HG03103 (cell line): ENCODE measurements around the gene WASF3.

ENCODE experiments used
- ATAC-seq: cut with Tn5 transposase; IDR thresholded peaks from one replicate; pipeline ENCODE4 v1.9.1; 2021; ENCODE audit warnings: low read depth; ENCODE audit not compliant: unreplicated experiment

The WASF3 gene

DNA sequence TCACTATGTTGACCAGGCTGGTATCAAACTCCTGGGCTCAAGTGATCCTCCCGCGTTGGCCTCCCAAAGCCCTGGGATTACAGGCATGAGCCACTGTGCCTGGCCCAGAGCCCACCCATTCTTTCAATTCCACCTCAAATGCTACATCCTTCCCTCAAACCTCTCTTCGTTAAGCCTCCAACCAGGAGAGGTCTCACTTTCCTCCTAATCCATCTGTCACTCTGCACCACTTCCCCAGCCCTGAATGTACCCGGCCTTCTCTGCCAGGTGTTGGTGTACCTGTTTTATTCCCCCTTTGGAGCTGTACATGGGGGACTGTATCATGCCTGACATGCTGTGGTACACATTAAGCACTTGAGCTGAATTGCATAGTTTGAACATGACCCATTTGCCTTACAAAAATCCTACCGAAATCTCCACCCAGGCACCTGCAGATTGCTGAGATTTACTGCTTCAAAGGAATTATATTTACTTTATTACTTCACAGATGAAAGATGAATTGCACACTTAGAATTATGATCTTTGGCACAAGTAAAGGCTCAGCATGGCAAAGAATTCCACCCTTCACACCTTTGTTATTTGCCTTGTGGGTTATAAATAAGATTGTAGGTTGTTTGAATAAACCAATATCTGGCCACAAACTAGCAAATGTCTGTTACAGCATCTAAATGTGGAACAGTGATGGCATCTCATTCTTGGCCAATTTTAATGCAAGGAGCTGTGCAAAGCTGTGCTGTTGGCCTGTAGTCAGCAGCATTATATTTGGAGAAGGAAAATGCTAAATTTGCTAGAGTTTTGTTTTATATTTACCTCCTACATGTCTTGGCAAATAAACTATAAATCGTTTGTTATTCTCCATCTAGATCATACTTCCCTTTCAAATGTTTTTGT is 15.6 kb upstream of the WASF3 start:
- no peak for ATAC-seq

DNA sequence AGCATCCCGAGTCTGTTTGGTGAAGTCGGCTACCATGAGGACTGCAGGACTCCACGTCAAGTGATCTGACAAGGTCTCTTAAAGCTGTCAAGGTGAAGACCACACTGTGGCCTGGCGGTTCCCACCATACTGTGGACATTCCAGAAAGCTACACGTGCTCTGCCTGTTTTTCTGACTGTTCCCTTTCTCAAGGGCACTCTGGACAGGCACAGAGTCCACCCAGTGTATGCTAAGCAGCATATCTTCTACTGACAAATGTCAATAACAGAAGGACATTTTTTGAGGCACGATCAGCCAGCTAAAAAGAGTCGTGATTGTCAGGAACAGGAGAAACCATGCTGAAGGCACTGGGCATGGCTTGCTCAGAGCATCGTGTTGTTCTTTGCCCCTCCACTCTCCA is 12.8 kb upstream of the WASF3 start:
- ATAC-seq = no peak

DNA sequence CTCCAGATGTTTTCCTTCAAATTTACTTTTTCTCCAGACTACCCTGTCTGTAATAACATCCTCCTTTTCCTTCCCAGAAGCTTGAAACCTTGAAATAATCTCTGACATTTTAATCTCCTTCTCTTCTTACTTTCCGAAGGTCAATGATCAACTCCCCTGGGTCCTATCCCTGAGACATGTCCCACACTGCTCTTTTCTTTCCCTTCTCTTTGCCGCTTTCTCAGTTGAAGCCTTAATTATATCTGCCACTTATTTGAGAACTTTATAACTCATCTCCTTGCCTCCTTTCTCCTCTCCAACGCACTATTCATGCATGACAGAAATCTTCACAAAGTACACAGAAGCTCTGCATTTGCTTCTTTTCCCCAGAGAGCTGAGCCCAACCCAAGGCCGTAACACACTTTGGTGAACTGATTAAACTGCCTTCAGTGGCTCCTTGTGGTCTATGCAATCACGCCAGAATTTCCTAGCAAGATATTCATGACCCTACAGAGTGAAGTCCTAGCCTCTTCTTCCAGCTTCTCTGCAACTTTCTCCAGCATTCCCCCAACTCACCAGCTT is 9.2 kb upstream of the WASF3 start:
- ATAC-seq = no peak

DNA sequence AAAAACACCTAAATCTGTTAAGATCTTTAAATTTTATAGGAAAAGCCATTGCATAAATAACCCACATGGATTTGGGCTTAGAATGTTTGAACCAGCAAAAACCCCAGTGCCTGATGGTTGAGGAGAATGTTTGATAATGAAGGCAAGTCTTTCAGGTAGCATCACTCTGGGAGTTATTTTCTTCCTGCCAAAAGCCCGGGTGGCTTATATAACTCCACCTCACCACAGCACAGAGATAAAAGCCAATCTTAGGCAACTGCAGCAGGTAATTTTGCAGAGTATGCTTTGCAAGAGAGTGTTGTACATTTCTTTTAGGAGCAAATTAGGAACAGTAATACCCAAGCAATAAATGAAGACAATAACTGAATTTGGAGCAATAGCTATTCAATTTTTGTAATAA is 7.8 kb upstream of the WASF3 start:
- no peak for ATAC-seq

DNA sequence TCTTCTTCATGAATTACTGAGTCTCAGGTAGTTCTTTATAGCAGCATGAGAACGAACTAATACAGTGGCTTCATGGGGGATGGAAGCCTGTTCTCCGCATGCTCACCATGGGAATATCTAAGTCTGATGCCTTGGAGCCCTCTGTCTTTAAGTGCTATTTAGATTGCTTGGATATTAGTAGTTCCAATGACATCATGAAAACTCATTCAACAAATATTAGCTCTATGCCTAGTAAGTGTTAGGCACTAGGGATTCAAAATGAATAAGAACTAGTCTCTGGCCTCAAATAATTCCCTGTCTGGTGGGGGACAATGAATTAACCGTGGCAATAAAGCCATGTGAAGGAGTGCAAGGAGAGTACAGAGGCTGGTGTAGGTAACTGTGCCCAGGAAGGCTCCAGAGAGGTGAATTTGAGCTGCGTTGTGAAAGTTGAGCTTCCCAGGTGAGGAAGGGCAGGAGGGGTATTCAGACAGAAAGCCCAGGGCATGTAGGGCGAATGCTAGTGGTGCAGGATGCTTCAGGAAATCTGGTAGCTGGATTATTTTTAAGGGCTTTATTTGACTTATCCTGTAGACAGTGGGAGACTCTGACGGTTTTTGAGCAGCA is 6.1 kb upstream of the WASF3 start:
- ATAC-seq = no peak

DNA sequence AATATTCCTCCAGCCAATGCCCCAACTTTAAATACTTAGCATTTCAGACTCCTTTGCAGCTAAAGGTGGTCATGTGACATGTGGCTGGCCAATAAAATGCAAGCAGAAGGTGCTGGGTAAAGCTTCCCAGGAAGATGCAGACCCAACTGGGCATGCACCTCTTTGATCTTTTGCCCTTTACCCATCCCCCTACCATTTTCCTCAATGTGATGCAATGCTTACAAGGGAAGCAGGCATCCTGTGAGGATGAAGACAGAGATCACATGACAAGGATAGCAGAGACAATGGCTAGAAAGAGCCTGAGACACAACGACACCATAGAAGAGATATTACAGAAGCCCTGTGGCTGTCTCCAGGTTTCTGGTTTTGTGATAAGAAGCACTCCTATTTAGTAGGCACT is 2.1 kb upstream of the WASF3 start:
- ATAC-seq = no peak

DNA sequence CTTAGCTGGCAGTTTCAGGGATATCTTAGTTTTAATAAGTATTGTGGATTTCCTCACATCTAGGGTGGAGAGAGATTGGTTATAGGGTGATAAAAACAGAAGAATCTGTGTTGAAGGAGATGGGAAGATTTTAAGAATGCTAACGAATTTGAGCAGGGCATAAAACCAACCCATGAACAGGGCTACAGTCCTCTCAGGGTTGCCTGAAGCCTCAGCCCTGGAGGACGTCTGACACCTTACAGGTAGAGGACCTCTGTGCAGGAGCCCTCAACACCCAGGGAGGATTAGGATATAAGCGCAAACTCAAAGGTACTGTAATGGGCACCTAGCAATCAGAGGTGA is 461 bp upstream of the WASF3 start:
- peak; percentile 12 for ATAC-seq

DNA sequence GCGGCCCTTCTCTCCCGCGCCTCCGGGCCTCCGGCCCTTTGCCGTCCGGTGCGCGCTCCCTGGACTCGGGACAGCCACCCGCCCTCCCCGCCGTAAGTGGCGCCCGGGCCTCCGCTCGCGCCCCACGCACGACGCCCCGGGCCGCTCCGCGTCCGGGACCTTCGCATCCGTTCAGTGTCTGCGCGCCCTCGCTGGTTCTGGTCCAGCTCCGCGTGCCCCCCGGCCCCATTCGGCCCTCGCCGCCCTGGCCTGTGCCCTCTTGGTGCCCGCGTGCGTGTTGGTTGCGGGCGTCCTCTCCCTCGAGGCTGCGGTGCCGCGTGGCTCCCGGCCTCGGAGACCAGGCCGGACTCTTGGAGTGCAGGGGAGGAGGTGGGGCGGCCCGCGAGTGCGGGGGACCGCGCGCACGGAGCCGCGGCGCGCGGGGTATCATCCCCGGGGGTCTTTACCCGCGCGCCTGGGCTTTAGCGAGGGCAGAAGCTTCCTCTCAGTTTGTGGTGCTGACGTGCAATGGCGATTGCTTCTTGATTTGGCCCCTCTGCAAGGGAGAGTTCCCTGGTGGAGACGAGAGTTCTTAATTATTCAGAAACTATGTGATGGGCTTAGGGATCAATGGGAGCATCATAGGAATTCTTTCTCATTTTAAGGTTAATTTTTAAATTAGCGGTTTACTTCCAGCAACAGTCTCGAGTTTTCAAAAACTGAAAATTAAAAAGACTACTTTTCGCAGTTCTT is 757 bp downstream of the WASF3 start:
- ATAC-seq = no peak

DNA sequence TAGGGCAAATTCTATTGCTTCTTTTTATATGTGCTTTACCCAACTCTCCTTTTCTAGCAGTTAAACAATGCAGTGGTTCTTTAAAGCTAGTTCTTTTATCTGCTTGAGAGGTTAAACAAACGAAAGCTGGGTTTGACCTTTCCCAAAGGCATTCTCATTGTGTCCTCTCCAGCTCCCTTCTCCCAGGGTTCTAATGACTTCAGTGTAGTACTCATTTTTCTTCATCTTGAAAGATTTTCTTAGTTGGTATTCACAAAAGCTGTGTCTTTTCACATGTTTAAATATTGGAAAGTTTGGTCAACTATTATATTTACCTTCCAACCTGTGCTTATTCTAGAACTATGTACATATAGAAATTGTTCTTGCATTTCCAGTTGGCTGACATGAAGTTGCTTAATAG is 1.5 kb downstream of the WASF3 start:
- no peak for ATAC-seq

DNA sequence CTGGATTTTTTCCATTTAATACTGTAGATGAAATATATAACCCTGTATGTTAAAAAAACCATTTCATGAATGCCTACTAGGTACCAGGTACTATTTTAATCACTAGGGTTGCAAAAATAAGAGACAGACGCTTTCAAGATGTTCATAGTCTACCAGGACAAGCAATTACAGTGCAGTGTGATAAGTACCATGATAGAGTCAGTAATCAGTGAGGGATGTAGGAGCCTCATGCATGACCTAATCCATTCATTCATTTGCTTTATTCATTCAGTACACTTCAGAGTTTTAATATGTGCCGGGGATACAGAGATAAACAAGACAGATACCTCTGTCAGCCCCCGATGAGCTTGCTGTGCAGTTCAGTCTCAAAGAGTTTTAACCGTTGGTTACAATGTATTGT is 3.0 kb downstream of the WASF3 start:
- no peak for ATAC-seq

DNA sequence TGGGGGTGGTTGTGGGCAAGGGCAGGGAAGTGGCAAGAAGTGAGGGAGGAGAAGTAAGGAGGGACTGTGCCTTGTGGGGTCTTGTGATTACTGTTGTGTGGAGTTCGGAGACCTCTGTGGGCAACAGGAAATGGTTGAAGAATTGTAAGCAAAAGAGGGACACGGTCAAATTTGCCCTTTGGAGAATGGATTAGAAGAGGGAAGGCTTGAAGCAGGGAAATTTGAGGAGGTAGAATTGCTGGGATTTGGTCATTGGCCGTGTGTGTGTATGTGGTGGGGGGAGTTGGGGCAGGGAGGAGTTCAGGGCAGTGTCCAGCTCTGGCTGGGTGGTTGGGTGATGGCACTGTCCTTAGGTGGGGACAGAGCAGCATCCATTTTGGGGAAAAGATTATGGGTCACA is 3.6 kb downstream of the WASF3 start:
- ATAC-seq = no peak

DNA sequence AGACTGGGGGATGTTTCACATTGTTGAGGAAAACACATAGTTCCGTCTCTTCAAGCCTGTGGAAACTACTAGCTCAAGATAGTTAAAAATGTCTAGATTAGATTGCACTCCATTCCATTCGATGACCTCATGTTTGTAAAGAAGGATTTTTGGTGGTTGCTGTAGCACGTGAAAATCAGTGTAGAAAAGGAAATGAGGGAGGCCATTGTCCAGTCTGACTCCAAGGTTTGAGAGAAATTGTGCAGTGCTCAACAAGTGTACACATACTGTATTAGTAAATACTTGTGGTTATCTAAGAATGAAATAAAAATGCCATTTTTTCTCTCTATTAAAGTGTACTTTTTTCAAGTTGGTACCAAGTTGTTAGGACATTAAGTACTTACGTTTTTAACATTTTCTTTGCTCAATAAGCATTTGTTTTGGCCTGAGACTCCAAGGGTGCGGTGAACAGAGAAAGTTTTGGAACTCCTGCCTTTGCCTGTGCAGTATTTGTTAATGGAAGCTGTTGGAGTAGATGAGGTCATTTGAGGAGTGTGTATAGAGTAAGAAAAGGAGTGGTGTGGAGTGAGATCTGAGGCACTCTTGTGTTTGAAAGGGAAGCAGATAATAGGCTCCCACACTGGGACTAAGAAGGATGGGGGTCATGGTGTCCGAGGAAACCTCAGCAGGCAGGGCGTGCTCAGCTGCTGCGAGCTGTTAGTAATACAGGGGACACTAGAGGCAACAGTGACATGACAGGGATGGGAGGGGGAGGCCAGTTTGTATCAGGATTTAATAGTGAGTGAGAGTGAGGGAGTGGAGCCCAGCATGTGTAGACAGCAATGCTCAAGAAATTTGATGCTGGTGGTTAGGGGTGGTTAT is 4.4 kb downstream of the WASF3 start:
- ATAC-seq = no peak

DNA sequence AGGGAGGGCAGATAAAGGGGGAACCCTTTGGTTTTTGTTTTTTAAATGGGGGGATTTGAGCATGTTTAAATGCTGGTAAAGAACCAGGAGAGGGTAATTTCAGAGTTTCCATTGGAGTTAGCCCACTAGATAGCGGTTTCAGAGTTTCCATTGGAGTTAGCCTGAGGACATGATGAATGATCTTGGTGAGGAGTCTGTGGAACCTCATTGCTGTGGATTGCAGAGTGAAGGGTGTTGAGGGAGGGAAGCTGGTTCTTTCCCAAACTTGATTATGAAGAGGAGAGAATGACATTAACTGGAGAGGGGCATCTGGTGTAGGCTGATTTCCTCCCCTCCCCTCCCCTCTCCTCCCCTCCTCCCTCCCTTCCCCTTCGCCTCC is 5.0 kb downstream of the WASF3 start:
- no peak for ATAC-seq

DNA sequence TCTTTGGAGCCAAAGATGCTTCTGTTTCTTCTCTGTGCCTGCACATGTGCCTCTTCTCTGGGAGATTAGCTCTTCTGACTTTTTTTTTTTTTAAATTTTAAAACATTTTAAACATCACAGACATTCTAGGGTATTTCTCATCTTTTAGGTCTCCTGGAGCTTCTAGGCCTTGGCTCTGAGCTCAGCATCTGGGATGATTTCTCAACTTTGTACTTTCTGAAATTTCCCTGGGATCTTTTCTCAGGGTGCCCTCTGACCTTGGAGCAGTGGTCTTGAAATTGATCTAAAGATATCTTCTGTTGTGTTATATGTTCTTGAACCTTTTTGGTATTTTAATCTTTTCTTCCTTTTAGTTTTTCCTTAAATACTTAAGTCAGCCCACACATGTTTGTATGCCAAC is 6.2 kb downstream of the WASF3 start:
- ATAC-seq = no peak

DNA sequence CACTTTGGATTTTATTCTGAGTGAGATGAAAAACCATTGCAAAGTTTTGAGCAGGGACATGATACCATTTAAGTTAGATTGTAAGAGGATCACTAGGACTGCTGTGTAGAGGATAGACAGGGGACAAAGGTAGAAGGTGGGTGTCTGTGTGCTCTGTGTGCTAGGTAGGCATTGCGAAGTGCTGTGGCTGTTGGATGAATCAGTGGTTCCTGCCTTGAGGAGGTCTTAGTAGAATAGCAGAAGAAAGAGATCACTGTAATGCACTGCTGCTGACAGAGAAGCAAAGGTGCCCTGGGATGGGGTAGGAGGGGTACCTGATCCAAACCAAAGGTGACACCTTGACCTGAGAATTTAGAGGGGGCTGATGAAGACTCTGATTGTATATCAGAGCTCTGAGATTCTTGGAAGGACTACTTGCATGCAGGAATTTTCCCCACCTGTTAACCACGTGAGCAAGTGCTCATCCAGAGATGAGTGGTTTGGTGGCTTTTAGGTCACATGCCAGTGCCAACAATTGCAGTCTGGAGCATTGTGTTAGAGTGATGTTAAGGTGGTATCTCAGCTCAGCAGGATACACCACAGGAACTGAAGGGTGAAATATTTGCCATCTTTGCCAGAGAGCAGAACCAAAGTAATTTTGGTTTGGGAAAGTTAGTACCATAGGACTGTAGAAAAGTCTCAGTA is 10.8 kb downstream of the WASF3 start:
- ATAC-seq = no peak

DNA sequence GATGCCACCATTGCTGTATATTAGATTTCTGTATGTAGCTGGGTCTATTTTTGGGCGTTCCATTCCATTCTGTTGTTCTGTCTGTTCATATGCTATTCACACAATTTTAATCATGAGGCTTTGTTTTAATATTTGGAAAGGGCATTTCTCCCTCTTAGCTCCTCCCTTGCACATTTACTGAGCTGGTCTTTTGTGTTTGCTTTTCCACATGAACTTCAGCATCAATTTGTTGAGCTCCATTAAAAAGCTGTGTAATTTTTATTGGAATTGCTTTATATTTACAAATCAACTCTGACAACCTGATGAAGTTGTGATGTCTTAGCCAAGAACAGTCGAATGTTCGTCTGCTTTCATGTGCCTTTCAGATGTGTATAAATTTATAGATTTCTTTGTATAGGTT is 14.0 kb downstream of the WASF3 start:
- ATAC-seq = no peak

DNA sequence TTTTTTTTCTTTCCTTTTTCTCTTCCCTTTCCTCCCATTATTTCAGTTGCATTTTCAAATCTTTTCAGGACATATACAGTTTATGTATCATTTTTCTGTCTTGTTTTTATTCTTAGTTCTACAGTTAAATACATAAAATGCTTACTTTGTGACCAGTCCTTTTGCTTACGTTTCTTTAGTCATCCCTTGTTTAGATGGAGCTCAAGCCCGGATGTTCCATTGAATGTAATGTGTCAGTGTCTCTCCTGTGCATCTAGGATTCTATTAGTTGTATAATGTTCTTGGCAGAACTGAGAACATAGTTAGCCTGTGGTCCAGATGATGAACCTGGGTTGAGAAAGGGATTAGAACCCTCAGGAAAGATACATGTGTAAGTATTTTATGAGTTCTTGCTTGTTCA is 17.8 kb downstream of the WASF3 start:
- ATAC-seq = no peak

DNA sequence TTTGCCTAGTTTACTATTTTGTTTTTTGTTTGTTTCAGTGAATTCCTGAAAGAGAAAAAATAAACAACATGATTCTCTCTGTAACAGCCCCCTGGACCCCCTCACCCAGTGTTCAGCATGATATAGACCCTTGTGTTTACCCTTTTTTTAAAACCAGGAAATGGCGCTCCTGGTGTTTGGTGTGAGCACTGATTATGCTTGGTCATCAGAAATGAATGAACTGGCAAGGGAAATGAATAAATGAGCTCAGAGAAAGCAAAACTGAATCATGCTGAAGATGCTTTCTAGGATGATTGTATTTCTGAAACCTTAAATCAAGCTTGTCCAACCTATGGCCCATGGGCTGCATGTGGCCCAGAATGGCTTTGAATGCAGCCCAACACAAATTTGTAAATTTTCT is 22.1 kb downstream of the WASF3 start:
- no peak for ATAC-seq

DNA sequence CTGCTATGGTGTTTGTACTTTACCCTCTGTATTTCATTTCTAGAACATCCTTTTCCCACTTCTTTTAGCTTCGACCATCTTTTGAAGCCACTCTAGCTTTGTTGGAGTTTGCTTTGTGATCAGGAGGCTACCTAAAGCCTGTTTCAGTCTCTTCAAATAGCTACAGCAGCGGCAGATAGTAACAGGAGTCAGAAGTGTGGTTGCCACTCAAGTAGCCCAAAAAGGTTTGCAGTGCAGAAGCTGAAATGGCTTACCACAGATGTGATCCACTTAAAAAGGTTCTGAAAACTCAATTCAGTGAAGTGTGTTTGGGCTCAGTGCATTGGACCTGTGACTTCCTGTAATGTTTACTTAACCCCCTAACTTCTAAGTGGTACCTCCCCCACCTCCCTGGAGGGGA is 26.2 kb downstream of the WASF3 start:
- ATAC-seq = no peak

DNA sequence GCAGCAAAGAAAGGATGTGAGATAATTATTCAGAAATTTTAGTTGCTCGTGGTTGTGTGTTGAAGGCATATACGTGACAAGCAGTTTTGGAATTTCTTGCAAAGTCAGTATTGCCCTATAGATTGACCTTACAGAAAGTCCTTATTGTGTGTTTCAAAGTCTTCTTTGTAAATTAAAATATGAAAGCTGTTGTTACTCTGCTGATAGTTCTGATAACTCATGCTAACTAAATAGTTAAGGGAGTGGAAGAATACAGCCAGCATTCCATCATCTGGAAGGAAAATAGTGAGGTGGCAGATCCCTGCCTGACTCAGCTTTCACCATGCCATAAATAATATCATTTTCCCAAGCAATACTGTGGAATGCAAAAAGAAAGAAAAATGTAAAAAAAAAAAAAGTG is 27.2 kb downstream of the WASF3 start:
- no peak for ATAC-seq
